ENCODE results near the gene GLOD5.

GLOD5 gene

DNA sequence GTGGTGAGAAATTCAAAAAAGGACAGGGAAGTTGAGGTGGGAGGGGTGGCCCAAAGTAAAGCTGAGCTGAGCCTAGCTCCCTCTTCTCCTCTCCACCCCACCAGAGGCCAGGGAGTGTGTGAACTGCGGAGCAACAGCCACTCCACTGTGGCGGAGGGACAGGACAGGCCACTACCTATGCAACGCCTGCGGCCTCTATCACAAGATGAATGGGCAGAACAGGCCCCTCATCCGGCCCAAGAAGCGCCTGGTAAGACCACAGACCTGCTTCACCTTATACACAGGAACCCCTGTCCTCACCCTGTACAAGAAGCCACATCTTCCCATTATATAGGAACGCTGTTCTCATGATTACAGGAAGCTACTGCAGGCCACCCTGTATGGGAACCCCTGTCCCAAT lies 30.7 kb downstream of the GLOD5 start:
- Histone ChIP-seq H3K27ac (replicated peaks) (no peak overlapping the region), H3K27me3 (ENCODE audit: insufficient read depth, poor library complexity, severe bottlenecking) (no peaks in the 10 kb centered on the region), H3K4me3 (replicated peaks; ENCODE audit: insufficient read depth, low read length) (no peak overlapping the region)
- DNase-seq (ENCODE audit: low read depth in 1 of 2, low spot score in 1 of 2), result no peak
- TF ChIP-seq, protein P1, sequence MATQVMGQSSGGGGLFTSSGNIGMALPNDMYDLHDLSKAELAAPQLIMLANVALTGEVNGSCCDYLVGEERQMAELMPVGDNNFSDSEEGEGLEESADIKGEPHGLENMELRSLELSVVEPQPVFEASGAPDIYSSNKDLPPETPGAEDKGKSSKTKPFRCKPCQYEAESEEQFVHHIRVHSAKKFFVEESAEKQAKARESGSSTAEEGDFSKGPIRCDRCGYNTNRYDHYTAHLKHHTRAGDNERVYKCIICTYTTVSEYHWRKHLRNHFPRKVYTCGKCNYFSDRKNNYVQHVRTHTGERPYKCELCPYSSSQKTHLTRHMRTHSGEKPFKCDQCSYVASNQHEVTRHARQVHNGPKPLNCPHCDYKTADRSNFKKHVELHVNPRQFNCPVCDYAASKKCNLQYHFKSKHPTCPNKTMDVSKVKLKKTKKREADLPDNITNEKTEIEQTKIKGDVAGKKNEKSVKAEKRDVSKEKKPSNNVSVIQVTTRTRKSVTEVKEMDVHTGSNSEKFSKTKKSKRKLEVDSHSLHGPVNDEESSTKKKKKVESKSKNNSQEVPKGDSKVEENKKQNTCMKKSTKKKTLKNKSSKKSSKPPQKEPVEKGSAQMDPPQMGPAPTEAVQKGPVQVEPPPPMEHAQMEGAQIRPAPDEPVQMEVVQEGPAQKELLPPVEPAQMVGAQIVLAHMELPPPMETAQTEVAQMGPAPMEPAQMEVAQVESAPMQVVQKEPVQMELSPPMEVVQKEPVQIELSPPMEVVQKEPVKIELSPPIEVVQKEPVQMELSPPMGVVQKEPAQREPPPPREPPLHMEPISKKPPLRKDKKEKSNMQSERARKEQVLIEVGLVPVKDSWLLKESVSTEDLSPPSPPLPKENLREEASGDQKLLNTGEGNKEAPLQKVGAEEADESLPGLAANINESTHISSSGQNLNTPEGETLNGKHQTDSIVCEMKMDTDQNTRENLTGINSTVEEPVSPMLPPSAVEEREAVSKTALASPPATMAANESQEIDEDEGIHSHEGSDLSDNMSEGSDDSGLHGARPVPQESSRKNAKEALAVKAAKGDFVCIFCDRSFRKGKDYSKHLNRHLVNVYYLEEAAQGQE (IDR thresholded peaks at IDR 0.05; ENCODE audit: insufficient replicate concordance, low read depth), result no peak
- TF ChIP-seq, protein P2, sequence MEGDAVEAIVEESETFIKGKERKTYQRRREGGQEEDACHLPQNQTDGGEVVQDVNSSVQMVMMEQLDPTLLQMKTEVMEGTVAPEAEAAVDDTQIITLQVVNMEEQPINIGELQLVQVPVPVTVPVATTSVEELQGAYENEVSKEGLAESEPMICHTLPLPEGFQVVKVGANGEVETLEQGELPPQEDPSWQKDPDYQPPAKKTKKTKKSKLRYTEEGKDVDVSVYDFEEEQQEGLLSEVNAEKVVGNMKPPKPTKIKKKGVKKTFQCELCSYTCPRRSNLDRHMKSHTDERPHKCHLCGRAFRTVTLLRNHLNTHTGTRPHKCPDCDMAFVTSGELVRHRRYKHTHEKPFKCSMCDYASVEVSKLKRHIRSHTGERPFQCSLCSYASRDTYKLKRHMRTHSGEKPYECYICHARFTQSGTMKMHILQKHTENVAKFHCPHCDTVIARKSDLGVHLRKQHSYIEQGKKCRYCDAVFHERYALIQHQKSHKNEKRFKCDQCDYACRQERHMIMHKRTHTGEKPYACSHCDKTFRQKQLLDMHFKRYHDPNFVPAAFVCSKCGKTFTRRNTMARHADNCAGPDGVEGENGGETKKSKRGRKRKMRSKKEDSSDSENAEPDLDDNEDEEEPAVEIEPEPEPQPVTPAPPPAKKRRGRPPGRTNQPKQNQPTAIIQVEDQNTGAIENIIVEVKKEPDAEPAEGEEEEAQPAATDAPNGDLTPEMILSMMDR (IDR thresholded peaks at IDR 0.05; ENCODE audit: insufficient read depth, low read length), result no peak
- TF ChIP-seq GABPA (IDR thresholded peaks at IDR 0.05; ENCODE audit: low read depth) (no peak), POLR2AphosphoS5 (IDR thresholded peaks at IDR 0.05; ENCODE audit: low read depth) (no peak), SPI1 (IDR thresholded peaks at IDR 0.05; ENCODE audit: borderline replicate concordance, low read depth) (no peak)

DNA sequence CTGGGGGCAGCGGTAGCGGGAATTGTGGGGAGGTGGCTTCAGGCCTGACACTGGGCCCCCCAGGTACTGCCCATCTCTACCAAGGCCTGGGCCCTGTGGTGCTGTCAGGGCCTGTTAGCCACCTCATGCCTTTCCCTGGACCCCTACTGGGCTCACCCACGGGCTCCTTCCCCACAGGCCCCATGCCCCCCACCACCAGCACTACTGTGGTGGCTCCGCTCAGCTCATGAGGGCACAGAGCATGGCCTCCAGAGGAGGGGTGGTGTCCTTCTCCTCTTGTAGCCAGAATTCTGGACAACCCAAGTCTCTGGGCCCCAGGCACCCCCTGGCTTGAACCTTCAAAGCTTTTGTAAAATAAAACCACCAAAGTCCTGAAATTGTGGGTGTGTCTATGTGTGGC lies 32.4 kb downstream of the GLOD5 start:
- DNase-seq (ENCODE audit: low read depth in 1 of 2, low spot score in 1 of 2), result no peak
- no peaks in the 10 kb centered on the region for H3K27me3 ChIP-seq (ENCODE audit: insufficient read depth, poor library complexity, severe bottlenecking)
- no peak overlapping the region for H3K27ac ChIP-seq (replicated peaks)
- no peak for TF ChIP-seq SPI1 (IDR thresholded peaks at IDR 0.05; ENCODE audit: borderline replicate concordance, low read depth)
- TF ChIP-seq GABPA (IDR thresholded peaks at IDR 0.05; ENCODE audit: low read depth), result no peak
- no peak for TF ChIP-seq POLR2AphosphoS5 (IDR thresholded peaks at IDR 0.05; ENCODE audit: low read depth)
- TF ChIP-seq, protein P1 (IDR thresholded peaks at IDR 0.05; ENCODE audit: insufficient replicate concordance, low read depth), result no peak
- TF ChIP-seq, protein P2 (IDR thresholded peaks at IDR 0.05; ENCODE audit: insufficient read depth, low read length), result no peak
- no peak overlapping the region for H3K4me3 ChIP-seq (replicated peaks; ENCODE audit: insufficient read depth, low read length)

DNA sequence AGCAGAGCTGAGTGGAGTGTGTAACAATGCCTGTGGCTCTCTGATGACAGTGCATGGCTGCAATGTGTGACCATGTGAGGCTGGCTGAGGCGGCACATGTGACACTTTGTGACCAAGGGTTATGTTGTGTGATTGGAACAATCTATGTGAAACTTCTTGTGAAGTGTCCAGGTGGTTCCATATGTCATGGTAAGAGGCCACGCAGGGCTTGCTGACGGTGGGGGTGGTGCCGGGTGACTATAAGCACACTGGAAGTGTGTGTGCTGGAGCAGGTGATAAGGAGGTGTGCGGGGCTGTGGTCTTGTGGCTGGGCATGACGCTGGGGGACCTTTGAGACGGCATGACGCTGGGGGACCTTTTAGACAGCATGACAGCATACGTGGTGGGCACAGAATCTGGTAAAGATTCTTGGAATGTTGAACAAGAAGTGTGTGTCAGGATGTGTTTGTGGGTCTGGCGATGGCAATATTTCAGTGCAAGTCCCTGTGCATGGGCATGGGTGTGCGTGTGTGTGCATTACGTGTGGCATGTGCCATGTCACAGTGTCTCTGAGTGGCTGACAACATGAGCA lies 32.9 kb downstream of the GLOD5 start:
- Histone ChIP-seq H3K27me3 (ENCODE audit: insufficient read depth, poor library complexity, severe bottlenecking) (no peaks in the 10 kb centered on the region), H3K4me3 (replicated peaks; ENCODE audit: insufficient read depth, low read length) (no peak overlapping the region), H3K27ac (replicated peaks) (no peak overlapping the region)
- TF ChIP-seq SPI1 (IDR thresholded peaks at IDR 0.05; ENCODE audit: borderline replicate concordance, low read depth) (no peak), POLR2AphosphoS5 (IDR thresholded peaks at IDR 0.05; ENCODE audit: low read depth) (no peak), GABPA (IDR thresholded peaks at IDR 0.05; ENCODE audit: low read depth) (no peak)
- TF ChIP-seq, protein P2 (IDR thresholded peaks at IDR 0.05; ENCODE audit: insufficient read depth, low read length), result no peak
- TF ChIP-seq, protein P1 (IDR thresholded peaks at IDR 0.05; ENCODE audit: insufficient replicate concordance, low read depth), result no peak
- DNase-seq (ENCODE audit: low read depth in 1 of 2, low spot score in 1 of 2), result no peak

Data from HL-60 (cell line).